Suppressor macrophage treated with lipopolysaccharide for 4 hours (primary cell): ENCODE data around the gene GJA1.
"Not testable (repeated sequence)": the region's sequence is repeated elsewhere in the genome, so short reads cannot be mapped to it uniquely, and the experiment has no call there.

Experiments used
- DNase-seq: peaks from one replicate; pipeline ENCODE4 v3.0.0-alpha.2; 2020

GJA1 gene

DNA sequence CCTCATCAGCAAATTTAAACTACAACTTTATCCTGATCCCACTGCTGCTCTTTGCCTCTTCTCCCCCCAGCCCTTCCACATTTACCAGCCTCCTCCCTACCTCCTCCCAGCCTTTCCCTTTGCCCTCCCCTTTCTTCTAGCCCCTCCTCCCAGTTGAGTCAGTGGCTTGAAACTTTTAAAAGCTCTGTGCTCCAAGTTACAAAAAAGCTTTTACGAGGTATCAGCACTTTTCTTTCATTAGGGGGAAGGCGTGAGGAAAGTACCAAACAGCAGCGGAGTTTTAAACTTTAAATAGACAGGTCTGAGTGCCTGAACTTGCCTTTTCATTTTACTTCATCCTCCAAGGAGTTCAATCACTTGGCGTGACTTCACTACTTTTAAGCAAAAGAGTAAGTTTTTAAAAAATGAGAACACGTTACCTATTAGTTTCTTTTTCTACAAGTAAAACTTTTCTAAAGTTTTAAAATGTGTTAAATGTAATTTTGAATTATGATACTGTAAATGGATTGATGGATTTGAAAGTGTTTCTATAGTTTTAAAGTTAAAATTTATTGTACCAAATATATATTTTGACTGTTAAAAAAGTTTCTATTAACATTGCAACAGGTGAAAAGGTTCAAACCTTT, at the start of gene GJA1:
Gene GJA1 (plus strand): TSS at position 203 of the 626 bp plus-strand sequence. CDS start 11,202 bp downstream, outside the sequence.
- DNase-seq, result no peak

DNA sequence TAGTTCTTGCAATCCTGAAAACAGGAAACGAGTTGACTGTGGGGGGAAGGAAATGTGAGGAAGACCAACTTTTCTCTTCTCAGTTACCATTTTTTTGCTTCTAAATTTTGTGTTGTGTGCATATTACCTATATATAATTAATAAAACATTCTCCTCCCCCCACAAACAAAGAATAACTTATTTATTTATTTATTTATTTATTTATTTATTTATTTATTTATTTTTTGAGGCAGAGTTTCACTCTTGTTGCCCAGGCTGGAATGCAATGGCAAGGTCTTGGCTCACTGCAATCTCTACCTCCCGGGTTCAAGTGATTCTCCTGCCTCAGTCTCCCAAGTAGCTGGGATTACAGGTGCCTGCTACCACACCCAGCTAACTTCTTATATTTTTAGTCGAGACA, 48.9 kb upstream of the GJA1 start:
- not testable (repeated sequence) for DNase-seq

DNA sequence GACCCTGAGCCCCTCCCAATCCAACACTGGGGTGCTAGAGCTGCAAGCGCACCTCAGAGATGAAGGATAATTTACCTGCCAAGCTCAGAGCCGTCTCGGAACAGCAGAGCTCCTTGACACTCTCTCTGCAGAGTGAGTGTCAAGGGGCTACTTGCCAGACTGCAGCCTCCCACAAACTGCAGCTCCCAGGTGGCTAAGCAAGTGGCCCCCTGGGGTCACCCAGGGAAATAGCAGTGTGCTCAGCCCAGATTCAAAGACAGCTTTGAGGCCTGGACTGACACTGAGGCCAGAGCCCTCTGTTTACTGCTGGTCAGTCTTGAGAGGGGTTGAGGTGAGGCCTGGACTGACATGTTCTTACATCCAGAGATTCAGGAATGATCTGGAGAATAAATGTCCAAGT, 46.0 kb upstream of the GJA1 start:
- no peak for DNase-seq

GRCh38 chr6:121393731-121394505, 41.5 kb upstream of the GJA1 start:
- DNase-seq, result no peak

GRCh38 chr6:121395736-121396135, 39.7 kb upstream of the GJA1 start:
- DNase-seq, result no peak

DNA sequence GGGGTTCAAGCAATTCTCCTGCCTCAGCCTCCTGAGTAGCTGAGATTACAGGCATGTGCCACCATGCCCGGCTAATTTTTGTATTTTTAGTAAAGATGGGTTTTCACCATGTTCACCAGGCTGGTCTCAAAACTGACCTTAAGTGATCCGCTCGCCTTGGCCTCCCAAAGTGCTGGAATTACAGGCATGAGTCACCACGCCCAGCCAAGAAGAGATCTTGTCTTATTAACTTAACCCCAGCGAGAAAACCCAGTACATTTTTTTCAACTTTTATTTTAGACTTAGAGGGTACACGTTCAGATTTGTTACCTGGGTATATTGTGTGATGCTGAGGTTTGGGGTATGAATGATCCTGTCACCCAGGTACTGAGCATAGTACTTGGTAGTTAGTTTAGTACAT, 38.3 kb upstream of the GJA1 start:
- DNase-seq, result not testable (repeated sequence)

GRCh38 chr6:121398127-121398526, 37.3 kb upstream of the GJA1 start:
- DNase-seq, result no peak

DNA sequence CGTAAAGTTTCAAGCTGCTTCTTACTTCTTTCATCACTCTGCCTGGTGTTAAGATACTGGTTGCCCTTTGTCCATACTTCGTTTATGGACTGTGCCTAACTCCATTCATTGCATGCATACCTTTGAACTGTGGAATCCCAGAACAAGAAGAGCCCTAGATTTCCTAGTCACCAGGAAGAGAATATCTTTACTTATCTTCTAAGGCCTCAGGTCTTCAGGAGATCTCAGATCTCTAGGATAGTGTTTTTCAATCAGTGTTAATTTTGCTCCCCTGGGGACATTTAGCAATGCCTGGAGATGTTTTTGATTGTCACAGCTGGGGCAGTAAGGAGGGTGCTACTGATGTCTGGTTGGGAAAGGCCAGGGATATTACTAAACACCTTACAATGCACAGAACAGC, 35.5 kb upstream of the GJA1 start:
- no peak for DNase-seq

DNA sequence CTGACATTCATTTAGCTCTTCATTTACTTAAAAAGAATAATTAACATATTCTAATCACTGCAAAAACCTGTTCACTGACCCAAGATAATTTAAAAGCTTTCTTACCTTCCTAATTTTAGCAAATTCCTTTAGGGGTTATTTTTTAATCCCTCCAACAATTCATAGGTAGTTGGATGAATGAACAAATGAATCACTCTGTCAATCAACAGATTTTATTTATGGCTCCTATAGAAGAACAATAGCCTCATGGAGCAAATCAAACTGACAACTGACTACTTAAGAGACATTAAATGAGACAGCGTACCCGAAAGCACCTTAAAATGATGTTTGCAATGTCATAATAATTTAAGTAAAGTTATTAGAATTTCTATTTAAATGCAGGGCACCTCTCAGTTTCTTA, 31.5 kb upstream of the GJA1 start:
- no peak for DNase-seq

DNA sequence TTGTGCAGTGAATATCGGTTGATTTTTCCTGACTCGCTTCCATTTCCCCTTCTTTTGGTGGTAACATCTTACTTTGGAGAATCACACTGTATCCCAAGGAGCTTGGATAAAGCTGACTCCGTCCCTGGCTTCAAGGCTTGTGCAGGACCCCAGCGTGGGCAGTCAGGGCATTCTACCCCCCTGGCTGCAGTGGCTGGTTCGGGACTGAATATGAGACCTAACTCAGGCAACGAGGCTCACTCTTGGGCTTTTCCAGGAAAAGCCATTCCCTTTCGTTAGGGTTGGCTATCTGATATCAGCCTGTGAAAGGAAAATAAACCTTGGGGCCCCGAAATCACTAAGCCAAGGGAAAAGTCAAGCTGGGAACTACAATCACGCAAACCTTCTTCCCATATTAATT, 30.1 kb upstream of the GJA1 start:
- no peak for DNase-seq

- no peak for DNase-seq
Observed at GRCh38 chr6:121408321-121408720, 27.1 kb upstream of the GJA1 start.

DNA sequence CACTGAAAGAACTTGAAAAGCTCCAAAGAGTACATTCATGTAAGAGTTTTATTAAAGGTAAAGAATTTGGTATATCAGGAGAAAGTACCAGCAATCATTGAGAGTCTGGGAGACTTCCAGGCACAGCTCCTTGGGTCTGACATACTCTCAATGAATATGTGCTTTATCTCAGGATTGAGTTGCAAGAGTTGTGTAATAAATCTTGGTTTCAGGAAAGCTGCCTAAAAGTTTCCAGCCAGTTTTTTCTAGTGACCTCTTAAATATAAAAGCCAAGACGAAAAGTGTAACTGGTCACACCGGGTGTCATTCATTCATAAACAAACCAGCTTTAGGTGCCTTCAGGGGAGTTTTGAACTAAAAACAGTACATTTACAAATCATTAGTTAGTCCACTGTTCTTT, 21.6 kb upstream of the GJA1 start:
- DNase-seq, result no peak

GRCh38 chr6:121418346-121418745, 17.1 kb upstream of the GJA1 start:
- no peak for DNase-seq

GRCh38 chr6:121426686-121427085, 8.8 kb upstream of the GJA1 start:
- DNase-seq, result no peak

DNA sequence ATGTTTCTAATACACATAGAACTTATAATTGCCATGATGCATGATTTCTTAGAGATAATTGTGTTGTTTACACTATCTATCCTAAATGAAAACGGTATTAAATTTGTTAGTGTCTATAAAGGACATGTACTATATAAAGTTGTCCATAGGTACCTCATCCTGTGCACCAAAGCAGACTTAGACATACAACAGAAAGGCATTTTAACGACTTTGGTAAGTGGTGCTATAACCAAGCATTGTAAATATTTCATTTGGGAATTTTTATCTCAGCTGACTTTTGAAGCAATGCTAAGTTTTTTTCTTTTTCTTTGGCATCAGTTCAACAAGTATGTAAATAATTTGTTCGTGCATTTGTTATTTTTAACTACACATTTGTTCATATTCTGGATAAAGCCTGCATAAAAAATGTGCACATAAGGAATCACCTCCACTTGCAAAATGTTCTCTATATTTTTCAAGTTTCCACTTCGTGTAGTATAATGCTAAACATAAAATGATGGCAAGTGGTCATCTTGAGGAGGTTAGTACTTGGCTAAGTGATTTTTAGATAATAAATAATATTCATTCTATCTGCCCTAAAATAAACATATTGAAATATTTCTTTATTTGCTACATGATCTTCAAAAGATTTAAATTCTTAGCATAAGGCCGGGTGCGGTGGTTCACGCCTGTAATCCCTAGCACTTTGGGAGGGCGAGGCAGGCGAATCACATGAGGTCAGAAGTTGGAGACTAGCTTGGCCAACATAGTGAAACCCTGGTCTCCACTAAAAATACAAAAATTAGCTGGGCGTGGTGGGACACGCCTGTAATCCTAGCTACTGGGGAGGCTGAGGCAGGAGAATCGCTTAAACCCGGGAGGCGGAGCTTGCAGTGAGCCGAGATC, 6.3 kb upstream of the GJA1 start:
- DNase-seq, result no peak

DNA sequence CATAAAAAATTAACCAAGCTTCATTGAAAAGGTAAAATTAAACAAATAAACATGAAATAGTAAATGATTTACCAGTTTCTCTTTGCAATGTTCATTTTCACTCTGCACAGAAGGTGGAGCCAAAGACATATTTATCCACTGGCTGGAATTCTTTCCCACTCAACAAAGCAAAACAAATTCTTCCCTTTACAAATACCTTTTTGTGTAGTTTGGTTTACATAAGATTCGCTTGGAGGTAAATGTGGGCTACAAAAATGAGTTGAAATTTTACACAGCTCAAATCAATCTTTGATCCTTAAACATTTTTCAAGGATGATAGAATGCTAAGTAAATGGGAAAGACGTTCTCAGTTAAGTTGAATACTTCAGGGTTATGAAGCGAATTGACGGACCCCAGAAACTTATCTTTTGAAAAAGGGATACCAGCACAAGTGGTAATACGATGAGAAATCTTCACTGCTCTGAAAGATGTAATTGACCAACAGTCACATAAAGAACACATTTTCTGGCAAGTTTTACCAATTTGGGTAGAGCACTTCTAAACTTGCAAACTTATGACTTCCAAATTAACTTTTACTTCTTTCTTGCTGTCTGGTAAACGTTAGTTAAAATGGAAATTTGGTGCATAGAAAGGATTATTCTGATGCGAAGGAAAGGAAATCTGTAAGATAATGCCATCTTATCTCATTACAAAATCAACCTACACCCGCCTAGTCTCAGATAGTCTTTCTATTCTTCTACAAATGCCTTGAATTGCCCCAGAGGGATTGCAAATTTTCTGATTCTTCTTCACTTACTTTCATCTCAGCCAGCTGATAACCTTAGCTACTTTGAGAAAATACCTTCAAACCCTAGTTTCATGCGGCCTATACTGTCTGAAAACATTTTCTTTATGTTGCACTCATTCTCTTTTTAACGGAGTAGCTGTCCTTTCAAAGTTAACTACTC, 4.7 kb upstream of the GJA1 start:
- DNase-seq, result peak; percentile 32

- DNase-seq, result not testable (repeated sequence)
Observed at GRCh38 chr6:121431776-121432175, 3.7 kb upstream of the GJA1 start.

- DNase-seq, result no peak
Observed at GRCh38 chr6:121434037-121434770, 1.2 kb upstream of the GJA1 start.

- DNase-seq, result no peak
Observed at GRCh38 chr6:121436274-121436857, 920 bp downstream of the GJA1 start.

GRCh38 chr6:121436960-121437850, 1.8 kb downstream of the GJA1 start:
- peak; percentile 12 for DNase-seq
